ENCODE measurements around the gene WWTR1. TPM values are rescaled to one million over a fixed set of nuclear protein-coding genes. Genes with fewer than 3 reads are reported as not detected.

The WWTR1 gene
- total RNA-seq, 1 donor from 2014 or later = 34.4 TPM

DNA sequence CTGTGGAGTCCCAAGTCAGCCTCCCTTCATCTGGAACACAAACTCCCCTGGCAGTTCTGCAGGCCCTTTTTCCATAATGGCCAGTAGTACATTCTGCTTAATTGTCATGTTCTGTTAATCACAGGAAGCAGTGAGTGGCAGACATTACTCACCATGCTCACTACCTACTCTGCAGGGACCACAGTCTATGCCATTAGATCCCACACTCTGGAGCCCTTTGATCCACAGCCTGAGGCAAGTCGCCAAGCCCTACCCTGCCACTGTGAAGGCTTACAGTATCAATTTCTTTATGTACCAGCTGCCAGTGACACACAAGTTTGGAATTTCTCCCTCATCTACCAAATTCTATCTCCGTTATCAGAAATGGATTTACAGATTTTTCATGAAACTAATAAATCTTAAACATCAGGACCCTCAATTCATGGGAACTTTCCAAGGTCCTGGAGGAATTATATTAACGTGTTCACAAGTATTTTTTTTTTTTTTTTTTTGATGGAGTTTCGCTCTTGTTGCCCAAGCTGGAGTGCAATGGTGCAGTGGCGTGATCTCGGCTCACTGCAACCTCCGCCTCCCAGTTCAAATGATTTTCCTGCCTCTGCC is 20.6 kb upstream of the WWTR1 start:
- Histone ChIP-seq H3K9me3 (ENCODE audit: control insufficient read depth in 3 of 3, low read length in 3 of 3) (no peaks in the 10 kb centered on the region), H3K27ac (ENCODE audit: low read depth, low read length) (no peak overlapping the region)

GRCh38 chr3:149673393-149673792 is 15.6 kb upstream of the WWTR1 start:
- Histone ChIP-seq H3K4me3 (ENCODE audit: low read length in 3 of 3) (no peak overlapping the region), H3K9me3 (ENCODE audit: control insufficient read depth in 3 of 3, low read length in 3 of 3) (no peaks in the 10 kb centered on the region), H3K27me3 (ENCODE audit: control insufficient read depth in 3 of 3, insufficient read depth in 3 of 3, low read length in 3 of 3) (no peaks in the 10 kb centered on the region), H3K36me3 (ENCODE audit: control insufficient read depth in 3 of 3, insufficient read depth in 3 of 3, low read length in 3 of 3) (no peaks in the 10 kb centered on the region), H3K27ac (ENCODE audit: low read depth, low read length) (no peak overlapping the region), H3K9ac (ENCODE audit: low read depth in 1 of 3, low read length in 3 of 3) (no peak overlapping the region), H3K4me1 (ENCODE audit: control insufficient read depth in 3 of 3, insufficient read depth in 3 of 3, low read length in 3 of 3) (no peaks in the 10 kb centered on the region)

More for the DNA sequence above, 20.6 kb upstream of the WWTR1 start:
- Histone ChIP-seq H3K9ac (ENCODE audit: low read depth in 1 of 3, low read length in 3 of 3) (no peak overlapping the region), H3K36me3 (ENCODE audit: control insufficient read depth in 3 of 3, insufficient read depth in 3 of 3, low read length in 3 of 3) (no peaks in the 10 kb centered on the region), H3K4me1 (ENCODE audit: control insufficient read depth in 3 of 3, insufficient read depth in 3 of 3, low read length in 3 of 3) (no peaks in the 10 kb centered on the region), H3K4me3 (ENCODE audit: low read length in 3 of 3) (no peak overlapping the region), H3K27me3 (ENCODE audit: control insufficient read depth in 3 of 3, insufficient read depth in 3 of 3, low read length in 3 of 3) (no peaks in the 10 kb centered on the region)

DNA sequence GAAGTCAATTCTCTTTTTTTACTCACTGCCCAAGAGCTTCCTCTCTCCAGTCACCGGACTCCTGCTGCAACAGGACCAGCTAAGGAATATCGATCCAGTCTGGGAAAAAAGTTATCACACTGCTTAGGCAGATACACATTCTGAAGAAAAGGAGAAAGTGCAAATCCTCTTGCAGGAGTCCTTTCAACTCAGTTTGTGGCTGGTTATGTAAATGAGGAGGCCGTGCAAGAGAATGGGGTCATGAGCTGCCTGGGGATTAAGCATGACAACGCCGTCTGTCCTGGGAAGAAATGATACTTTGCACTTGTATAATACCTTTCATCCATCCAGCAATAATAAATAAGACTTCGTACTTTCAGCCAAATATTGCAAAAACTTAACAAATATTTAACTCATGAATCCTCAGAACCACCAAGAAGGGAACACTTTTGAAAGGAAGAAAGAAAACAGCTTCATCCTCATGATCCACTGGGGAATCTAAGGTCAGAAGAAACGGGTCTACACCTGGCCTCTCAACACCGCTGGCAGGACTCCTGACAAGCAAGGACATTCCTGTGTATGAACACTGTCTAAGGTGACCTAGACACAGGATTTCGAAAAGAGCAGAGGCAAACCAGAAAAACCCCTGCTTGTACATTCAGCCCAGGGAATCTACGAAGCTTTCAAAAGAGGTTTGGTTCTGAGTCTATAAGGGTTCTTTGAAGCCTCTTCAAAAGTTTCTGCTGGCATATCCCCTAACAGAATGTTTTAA is 13.1 kb upstream of the WWTR1 start:
- Histone ChIP-seq H3K4me1 (ENCODE audit: control insufficient read depth in 3 of 3, insufficient read depth in 3 of 3, low read length in 3 of 3) (no peaks in the 10 kb centered on the region), H3K4me3 (ENCODE audit: low read length in 3 of 3) (no peak overlapping the region), H3K9ac (ENCODE audit: low read depth in 1 of 3, low read length in 3 of 3) (no peak overlapping the region), H3K27me3 (ENCODE audit: control insufficient read depth in 3 of 3, insufficient read depth in 3 of 3, low read length in 3 of 3) (no peaks in the 10 kb centered on the region), H3K27ac (ENCODE audit: low read depth, low read length) (no peak overlapping the region), H3K9me3 (ENCODE audit: control insufficient read depth in 3 of 3, low read length in 3 of 3) (no peaks in the 10 kb centered on the region), H3K36me3 (ENCODE audit: control insufficient read depth in 3 of 3, insufficient read depth in 3 of 3, low read length in 3 of 3) (no peaks in the 10 kb centered on the region)

GRCh38 chr3:149667576-149667975 is 9.8 kb upstream of the WWTR1 start:
- Histone ChIP-seq H3K9ac (ENCODE audit: low read depth in 1 of 3, low read length in 3 of 3) (no peak overlapping the region), H3K27me3 (ENCODE audit: control insufficient read depth in 3 of 3, insufficient read depth in 3 of 3, low read length in 3 of 3) (no peaks in the 10 kb centered on the region), H3K36me3 (ENCODE audit: control insufficient read depth in 3 of 3, insufficient read depth in 3 of 3, low read length in 3 of 3) (no peaks in the 10 kb centered on the region), H3K27ac (ENCODE audit: low read depth, low read length) (no peak overlapping the region), H3K4me1 (ENCODE audit: control insufficient read depth in 3 of 3, insufficient read depth in 3 of 3, low read length in 3 of 3) (no peaks in the 10 kb centered on the region), H3K9me3 (ENCODE audit: control insufficient read depth in 3 of 3, low read length in 3 of 3) (no peaks in the 10 kb centered on the region), H3K4me3 (ENCODE audit: low read length in 3 of 3) (no peak overlapping the region)

GRCh38 chr3:149663966-149664365 is 6.1 kb upstream of the WWTR1 start:
- Histone ChIP-seq H3K4me3 (ENCODE audit: low read length in 3 of 3) (no peak overlapping the region), H3K4me1 (ENCODE audit: control insufficient read depth in 3 of 3, insufficient read depth in 3 of 3, low read length in 3 of 3) (peaks cover under 1 to 2% (median 2%) of the 10 kb centered on the region in 3 donors), H3K27me3 (ENCODE audit: control insufficient read depth in 3 of 3, insufficient read depth in 3 of 3, low read length in 3 of 3) (no peaks in the 10 kb centered on the region)

DNA sequence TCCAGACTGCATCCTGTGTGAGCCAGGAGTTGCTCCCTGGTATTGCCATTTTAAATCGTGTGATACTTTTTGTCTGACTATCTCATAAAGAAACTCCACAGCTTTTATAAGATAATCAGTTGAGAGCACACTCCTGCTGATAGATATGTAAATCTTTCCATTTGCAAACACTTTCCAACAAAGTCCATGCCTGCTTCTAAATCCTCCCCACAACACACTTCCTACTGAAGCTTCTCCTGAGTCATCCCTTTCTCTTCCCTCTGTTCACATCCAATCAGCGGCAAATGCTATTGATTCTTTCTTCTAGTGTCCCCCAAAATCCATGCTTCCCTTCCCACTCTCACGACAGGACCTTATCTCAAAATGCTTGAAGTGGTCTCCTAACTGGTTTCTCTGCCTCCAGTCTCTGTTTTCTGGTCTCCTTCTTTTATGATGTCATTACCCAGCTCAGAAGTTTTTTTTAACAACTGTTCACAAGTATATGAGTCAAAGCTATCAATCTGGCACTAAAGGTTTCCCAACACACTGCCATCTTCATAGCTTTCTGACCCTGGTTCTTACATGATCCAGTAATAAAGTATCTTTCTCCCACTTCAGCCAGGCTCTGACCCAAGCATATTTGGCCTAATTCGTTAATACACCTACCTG is 4.5 kb upstream of the WWTR1 start:
- Histone ChIP-seq H3K4me3 (ENCODE audit: low read length in 3 of 3) (no peak overlapping the region), H3K27me3 (ENCODE audit: control insufficient read depth in 3 of 3, insufficient read depth in 3 of 3, low read length in 3 of 3) (no peaks in the 10 kb centered on the region)

More at GRCh38 chr3:149663966-149664365, 6.1 kb upstream of the WWTR1 start:
- no peaks in the 10 kb centered on the region for H3K36me3 ChIP-seq (ENCODE audit: control insufficient read depth in 3 of 3, insufficient read depth in 3 of 3, low read length in 3 of 3)
- no peaks in the 10 kb centered on the region for H3K9me3 ChIP-seq (ENCODE audit: control insufficient read depth in 3 of 3, low read length in 3 of 3)
- H3K27ac ChIP-seq (ENCODE audit: low read depth, low read length) = no peak overlapping the region
- H3K9ac ChIP-seq (ENCODE audit: low read depth in 1 of 3, low read length in 3 of 3) = no peak overlapping the region

GRCh38 chr3:149660462-149660861 is 2.6 kb upstream of the WWTR1 start:
- Histone ChIP-seq H3K9me3 (ENCODE audit: control insufficient read depth in 3 of 3, low read length in 3 of 3) (no peaks in the 10 kb centered on the region), H3K4me1 (ENCODE audit: control insufficient read depth in 3 of 3, insufficient read depth in 3 of 3, low read length in 3 of 3) (peaks cover 12 to 28% (median 23%) of the 10 kb centered on the region in 3 donors), H3K27ac (ENCODE audit: low read depth, low read length) (no peak overlapping the region), H3K36me3 (ENCODE audit: control insufficient read depth in 3 of 3, insufficient read depth in 3 of 3, low read length in 3 of 3) (no peaks in the 10 kb centered on the region), H3K9ac (ENCODE audit: low read depth in 1 of 3, low read length in 3 of 3) (no peak overlapping the region), H3K27me3 (ENCODE audit: control insufficient read depth in 3 of 3, insufficient read depth in 3 of 3, low read length in 3 of 3) (no peaks in the 10 kb centered on the region), H3K4me3 (ENCODE audit: low read length in 3 of 3) (no peak overlapping the region)

More for the DNA sequence above, 4.5 kb upstream of the WWTR1 start:
- Histone ChIP-seq H3K9me3 (ENCODE audit: control insufficient read depth in 3 of 3, low read length in 3 of 3) (no peaks in the 10 kb centered on the region), H3K36me3 (ENCODE audit: control insufficient read depth in 3 of 3, insufficient read depth in 3 of 3, low read length in 3 of 3) (no peaks in the 10 kb centered on the region), H3K9ac (ENCODE audit: low read depth in 1 of 3, low read length in 3 of 3) (no peak overlapping the region), H3K4me1 (ENCODE audit: control insufficient read depth in 3 of 3, insufficient read depth in 3 of 3, low read length in 3 of 3) (peaks cover 7 to 12% (median 11%) of the 10 kb centered on the region in 3 donors), H3K27ac (ENCODE audit: low read depth, low read length) (no peak overlapping the region)

GRCh38 chr3:149658744-149659497 is 1.1 kb upstream of the WWTR1 start:
- H3K4me3 ChIP-seq (ENCODE audit: low read length in 3 of 3) = peak overlapping the region; percentile 89 to 95 (median 92)
- H3K9me3 ChIP-seq (ENCODE audit: control insufficient read depth in 3 of 3, low read length in 3 of 3) = no peaks in the 10 kb centered on the region
- peak overlapping the region; percentile 90 to 98 (median 96) for H3K9ac ChIP-seq (ENCODE audit: low read depth in 1 of 3, low read length in 3 of 3)
- H3K27me3 ChIP-seq (ENCODE audit: control insufficient read depth in 3 of 3, insufficient read depth in 3 of 3, low read length in 3 of 3) = no peaks in the 10 kb centered on the region
- peaks cover 15 to 37% (median 28%) of the 10 kb centered on the region in 3 donors for H3K4me1 ChIP-seq (ENCODE audit: control insufficient read depth in 3 of 3, insufficient read depth in 3 of 3, low read length in 3 of 3)
- peaks cover 0 to 3% (median 0%) of the 10 kb centered on the region in 3 donors for H3K36me3 ChIP-seq (ENCODE audit: control insufficient read depth in 3 of 3, insufficient read depth in 3 of 3, low read length in 3 of 3)
- peak overlapping the region; percentile 99 for H3K27ac ChIP-seq (ENCODE audit: low read depth, low read length)

DNA sequence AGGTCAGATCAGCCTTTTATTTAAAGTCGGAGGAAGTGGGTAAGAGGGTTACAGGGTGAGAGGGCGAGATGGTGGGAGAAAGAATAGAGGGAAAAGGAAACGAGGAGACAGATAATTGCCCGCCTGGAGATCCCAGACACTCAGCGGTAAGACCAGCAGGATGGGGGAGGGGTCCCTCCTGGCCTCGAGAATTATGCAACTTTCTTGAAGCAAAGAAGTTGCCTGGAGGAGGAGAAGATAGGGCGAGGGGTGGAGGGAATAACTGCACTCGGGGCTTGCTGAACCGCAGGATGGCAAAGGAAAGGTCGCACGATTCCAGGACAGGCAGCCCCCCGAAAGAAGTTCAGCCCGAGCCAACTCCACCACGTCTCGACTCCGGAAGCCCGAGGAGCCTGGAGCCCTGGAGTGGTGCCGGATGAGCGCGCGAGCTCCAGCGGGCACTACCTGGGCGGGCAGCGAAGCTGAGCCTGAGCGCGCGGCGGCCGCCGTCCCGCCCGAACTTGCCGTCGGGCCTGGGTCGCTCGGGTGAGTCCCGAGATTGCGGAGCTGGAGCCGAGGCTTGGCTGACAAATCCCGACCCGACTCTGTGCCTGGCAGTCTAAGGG is 402 bp downstream of the WWTR1 start:
- H3K4me1 ChIP-seq (ENCODE audit: control insufficient read depth in 3 of 3, insufficient read depth in 3 of 3, low read length in 3 of 3) = peaks cover 15 to 37% (median 28%) of the 10 kb centered on the region in 3 donors
- no peaks in the 10 kb centered on the region for H3K9me3 ChIP-seq (ENCODE audit: control insufficient read depth in 3 of 3, low read length in 3 of 3)
- H3K4me3 ChIP-seq (ENCODE audit: low read length in 3 of 3) = peak overlapping the region; percentile 89 to 95 (median 92)
- peaks cover 0 to 3% (median 0%) of the 10 kb centered on the region in 3 donors for H3K36me3 ChIP-seq (ENCODE audit: control insufficient read depth in 3 of 3, insufficient read depth in 3 of 3, low read length in 3 of 3)
- peak overlapping the region; percentile 99 for H3K27ac ChIP-seq (ENCODE audit: low read depth, low read length)
- no peaks in the 10 kb centered on the region for H3K27me3 ChIP-seq (ENCODE audit: control insufficient read depth in 3 of 3, insufficient read depth in 3 of 3, low read length in 3 of 3)
- peak overlapping the region; percentile 90 to 98 (median 96) for H3K9ac ChIP-seq (ENCODE audit: low read depth in 1 of 3, low read length in 3 of 3)
